Measurements from ENCODE around the gene ARHGAP23. TPM values are rescaled to one million over a fixed set of nuclear protein-coding genes. Genes with fewer than 3 reads are reported as not detected.

ARHGAP23 gene
- total RNA-seq, 1 experiment from 2014 or later = 97.9 TPM

DNA sequence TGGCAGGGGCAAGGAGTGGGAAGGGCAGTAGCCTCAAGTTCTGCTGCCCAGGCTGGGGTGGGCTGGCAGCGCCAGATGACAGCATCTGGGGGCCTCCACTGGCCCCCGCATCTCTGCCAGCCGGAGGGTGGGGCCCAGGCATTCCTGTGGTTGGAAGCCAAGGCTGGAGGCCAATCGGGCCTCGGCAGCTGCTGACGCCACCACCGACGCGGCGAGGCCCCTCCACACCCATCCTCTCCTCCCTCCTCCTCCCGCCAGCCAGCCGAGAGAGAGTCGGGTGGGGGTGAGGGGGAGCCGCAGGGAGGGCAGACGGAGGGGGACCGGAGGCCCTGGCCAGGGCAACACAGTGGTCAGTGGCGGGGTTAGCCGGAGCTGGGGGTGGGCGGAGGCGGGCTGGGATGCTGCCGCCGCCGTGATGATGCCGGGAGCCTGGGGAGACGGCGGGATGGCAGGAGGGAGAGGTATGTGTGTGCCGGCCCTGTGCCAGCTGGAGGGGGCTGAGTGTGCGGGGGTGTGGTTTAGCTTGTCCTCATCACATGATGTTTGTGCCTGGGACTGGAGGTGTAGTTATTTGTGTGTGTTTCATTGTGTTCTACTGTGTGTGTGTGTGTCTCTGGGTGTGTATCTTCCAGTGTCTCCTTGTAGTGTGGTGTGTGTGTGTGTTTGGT lies 36.6 kb downstream of the ARHGAP23 start:
- no peak overlapping the region for H2AFZ ChIP-seq (ENCODE audit: low read length)
- no peak overlapping the region for H3K56ac ChIP-seq (ENCODE audit: insufficient read length, low read depth, low read length)
- no peaks in the 10 kb centered on the region for H3K27me3 ChIP-seq (ENCODE audit: insufficient read depth, low read length)
- no peaks in the 10 kb centered on the region for H3K9me3 ChIP-seq (ENCODE audit: control insufficient read depth, low read depth, low read length)
- peaks cover 8% of the 10 kb centered on the region for H4K20me1 ChIP-seq (ENCODE audit: control insufficient read depth, insufficient read depth, insufficient read length)
- H2BK20ac ChIP-seq (ENCODE audit: low read depth, low read length, poor library complexity, severe bottlenecking) = no peak overlapping the region
- Mint-ChIP-seq H3K4me3 (peak overlapping the region in 1 of 2 experiments; percentile 69; a peak in 2 of 5 replicates), H3K4me1 (peaks cover 9 to 13% of the 10 kb centered on the region in 2 experiments), H3K36me3 (ENCODE audit: insufficient read depth in 1 of 3, low read depth in 3 of 3) (peaks cover 31 to 68% (median 34%) of the 10 kb centered on the region in 3 experiments; a peak in 6 of 7 replicates), H3K9me3 (no peaks in the 10 kb centered on the region; a peak in 1 of 5 replicates), H3K27me3 (ENCODE audit: low read depth) (no peaks in the 10 kb centered on the region; the same call in 1 of the 2 replicates), H3K27ac (peak overlapping the region; percentile 79 to 95 (median 86); a peak in 6 of 7 replicates)
- TF ChIP-seq, protein P1, sequence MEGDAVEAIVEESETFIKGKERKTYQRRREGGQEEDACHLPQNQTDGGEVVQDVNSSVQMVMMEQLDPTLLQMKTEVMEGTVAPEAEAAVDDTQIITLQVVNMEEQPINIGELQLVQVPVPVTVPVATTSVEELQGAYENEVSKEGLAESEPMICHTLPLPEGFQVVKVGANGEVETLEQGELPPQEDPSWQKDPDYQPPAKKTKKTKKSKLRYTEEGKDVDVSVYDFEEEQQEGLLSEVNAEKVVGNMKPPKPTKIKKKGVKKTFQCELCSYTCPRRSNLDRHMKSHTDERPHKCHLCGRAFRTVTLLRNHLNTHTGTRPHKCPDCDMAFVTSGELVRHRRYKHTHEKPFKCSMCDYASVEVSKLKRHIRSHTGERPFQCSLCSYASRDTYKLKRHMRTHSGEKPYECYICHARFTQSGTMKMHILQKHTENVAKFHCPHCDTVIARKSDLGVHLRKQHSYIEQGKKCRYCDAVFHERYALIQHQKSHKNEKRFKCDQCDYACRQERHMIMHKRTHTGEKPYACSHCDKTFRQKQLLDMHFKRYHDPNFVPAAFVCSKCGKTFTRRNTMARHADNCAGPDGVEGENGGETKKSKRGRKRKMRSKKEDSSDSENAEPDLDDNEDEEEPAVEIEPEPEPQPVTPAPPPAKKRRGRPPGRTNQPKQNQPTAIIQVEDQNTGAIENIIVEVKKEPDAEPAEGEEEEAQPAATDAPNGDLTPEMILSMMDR (conservative IDR thresholded peaks at IDR 0.05) = no peak
- H3K14ac ChIP-seq (ENCODE audit: insufficient read depth, low read length) = no peak overlapping the region; the same call in 1 of the 2 replicates
- H2BK120ac ChIP-seq (ENCODE audit: low read depth, low read length, poor library complexity, severe bottlenecking) = no peak overlapping the region
- no peak overlapping the region for H3K18ac ChIP-seq (ENCODE audit: insufficient read length, low read depth, low read length)
- H3K79me2 ChIP-seq (ENCODE audit: insufficient read depth, low read length) = peaks cover 3% of the 10 kb centered on the region; the same call in 1 of the 2 replicates
- no peaks in the 10 kb centered on the region for H3K79me1 ChIP-seq (ENCODE audit: insufficient read depth, low read depth, low read length, poor library complexity, severe bottlenecking)
- H2AK5ac ChIP-seq (ENCODE audit: insufficient read length, low read length) = no peak overlapping the region
- WGBS (ENCODE audit: extremely low coverage, insufficient read length, low lambda C conversion rate) = no CpG with 5 or more reads among the region's 28 CpGs
- H3K23me2 ChIP-seq (ENCODE audit: insufficient read length, low read depth, low read length, poor library complexity, severe bottlenecking) = no peaks in the 10 kb centered on the region
- H2BK5ac ChIP-seq (ENCODE audit: insufficient read length, low read length) = no peak overlapping the region
- no peak overlapping the region for H3K23ac ChIP-seq (ENCODE audit: insufficient read length, low read depth, low read length)
- no peaks in the 10 kb centered on the region for H3K4me1 ChIP-seq (ENCODE audit: insufficient read depth, low read length)
- H4K91ac ChIP-seq (ENCODE audit: insufficient read length, low read depth, low read length) = no peak overlapping the region
- no peak overlapping the region for H3K4me2 ChIP-seq (ENCODE audit: insufficient read depth, insufficient read length, low read length)
- H3K27ac ChIP-seq (ENCODE audit: insufficient read length, low read depth, low read length) = no peak overlapping the region
- H2BK15ac ChIP-seq (ENCODE audit: low read depth, low read length) = no peak overlapping the region
- DNase-seq = no peak
- no peak overlapping the region for H3K4ac ChIP-seq (ENCODE audit: low read depth, low read length)
- no peak overlapping the region for H4K5ac ChIP-seq (ENCODE audit: insufficient read length, low read depth, low read length)
- H3T11ph ChIP-seq (ENCODE audit: low read length) = no peak overlapping the region
- H2BK12ac ChIP-seq (ENCODE audit: insufficient read length, low read depth, low read length) = no peak overlapping the region
- H3K9ac ChIP-seq (ENCODE audit: extremely low read depth, insufficient read length, low read length) = no peak overlapping the region
- H4K8ac ChIP-seq (replicated peaks; ENCODE audit: insufficient read length, low read depth, low read length) = no peak overlapping the region
